NB4 (cell line): ENCODE measurements around the gene RRM2.

ENCODE experiments used
- CTCF ChIP-seq: IDR thresholded peaks from one replicate; pipeline ENCODE4 v1.5.1; 2012; ENCODE audit warnings: low read depth, low read length
- MYC ChIP-seq: IDR thresholded peaks from 2 replicates; pipeline ENCODE4 v1.6.1; 2011; ENCODE audit warnings: low read depth, low read length
- POLR2A ChIP-seq: IDR thresholded peaks from 2 replicates; pipeline ENCODE4 v1.6.1; 2011; ENCODE audit warnings: mild to moderate bottlenecking; ENCODE audit not compliant: insufficient read length; ENCODE audit errors: extremely low read depth

DNA sequence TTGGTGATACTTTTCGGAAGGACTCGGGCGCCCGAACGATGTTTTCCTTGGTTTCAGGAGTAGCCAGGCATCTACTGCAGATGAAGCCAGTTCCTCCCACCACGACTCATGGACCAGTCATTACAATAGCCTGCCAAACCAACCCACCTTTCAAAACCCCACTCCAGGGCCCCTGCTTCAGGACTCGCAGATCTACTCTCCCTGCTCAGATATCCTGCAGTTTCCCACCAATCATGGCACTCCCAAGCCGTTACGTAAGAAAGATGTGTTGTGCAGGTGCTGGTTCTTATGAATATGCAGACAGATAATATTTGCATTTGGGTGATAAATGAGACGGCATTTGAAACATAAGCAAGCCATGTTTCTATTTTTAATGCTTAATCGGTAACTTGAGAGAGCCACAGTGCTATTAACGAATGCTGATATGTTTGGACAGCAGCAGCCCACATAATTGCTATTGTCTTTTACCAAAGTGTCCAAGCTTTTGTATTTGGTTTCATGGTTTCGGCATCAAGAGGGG, 38.8 kb upstream of the RRM2 start:
- TF ChIP-seq CTCF, result no peak
- no peak for TF ChIP-seq MYC
- no peak for TF ChIP-seq POLR2A
